Dermis microvascular lymphatic vessel endothelial cell (primary cell): ENCODE results near the gene UBR4. TPM values are rescaled to one million over a fixed set of nuclear protein-coding genes. Genes with fewer than 3 reads are reported as not detected.

ENCODE experiments used
- DNase-seq, 2 donors: peaks; one replicate each; pipeline versions ENCODE4 v3.0.0 to v3.0.0-alpha.2; 2010; ENCODE audit warnings: low read depth in 2 of 2
- total RNA-seq: library from RNA; depleted of rRNA; stranded (reverse); fragments of >200 nt; gene quantifications from 2 replicates; pipeline ENCODE4 v1.2.1, GENCODE V29; 2014

UBR4 gene
- total RNA-seq, 1 donor from 2014 or later = 74.1 TPM

- no peak for DNase-seq
These were observed 69.6 kb downstream of the UBR4 start for GRCh38 chr1:19140465-19140864.

GRCh38 chr1:19139711-19140110 is 70.4 kb downstream of the UBR4 start:
- DNase-seq = no peak

- DNase-seq = no peak
These were observed 71.0 kb downstream of the UBR4 start for GRCh38 chr1:19138958-19139581.

- no peak for DNase-seq
These were observed 71.7 kb downstream of the UBR4 start for GRCh38 chr1:19138331-19138730.

GRCh38 chr1:19137158-19137557 is 72.9 kb downstream of the UBR4 start:
- no peak for DNase-seq

GRCh38 chr1:19133360-19133759 is 76.7 kb downstream of the UBR4 start:
- DNase-seq = no peak

- no peak for DNase-seq
These were observed 79.6 kb downstream of the UBR4 start for GRCh38 chr1:19130468-19130867.

GRCh38 chr1:19128968-19129514 is 81.0 kb downstream of the UBR4 start:
- DNase-seq = no peak

- DNase-seq = no peak
These were observed 85.8 kb downstream of the UBR4 start for GRCh38 chr1:19124273-19124672.

GRCh38 chr1:19123837-19124236 is 86.2 kb downstream of the UBR4 start:
- no peak for DNase-seq

GRCh38 chr1:19122668-19123067 is 87.4 kb downstream of the UBR4 start:
- no peak for DNase-seq

GRCh38 chr1:19121192-19121591 is 88.9 kb downstream of the UBR4 start:
- DNase-seq = no peak

GRCh38 chr1:19120070-19120469 is 90.0 kb downstream of the UBR4 start:
- no peak for DNase-seq

- DNase-seq = no peak
These were observed 94.8 kb downstream of the UBR4 start for GRCh38 chr1:19115082-19115808.

GRCh38 chr1:19113697-19114092 is 96.4 kb downstream of the UBR4 start:
- DNase-seq = peak; percentile 7 to 52

- no peak for DNase-seq
These were observed 97.0 kb downstream of the UBR4 start for GRCh38 chr1:19112891-19113696.

GRCh38 chr1:19110257-19110927 is 99.7 kb downstream of the UBR4 start:
- no peak for DNase-seq

GRCh38 chr1:19109545-19109944 is 100.5 kb downstream of the UBR4 start:
- DNase-seq = no peak

- DNase-seq = no peak
These were observed 108.8 kb downstream of the UBR4 start for GRCh38 chr1:19101244-19101643.

GRCh38 chr1:19100028-19100427 is 110.0 kb downstream of the UBR4 start:
- no peak for DNase-seq

- no peak for DNase-seq
These were observed 113.1 kb downstream of the UBR4 start for GRCh38 chr1:19096990-19097389.
